HepG2 (cell line): ENCODE data around the gene TFEB. TPM values are rescaled to one million over a fixed set of nuclear protein-coding genes. Genes with fewer than 3 reads are reported as not detected.

ENCODE experiments used
- CCAR2 ChIP-seq: fragments of 200-400 bp; formaldehyde crosslinking; optimal IDR thresholded peaks from 2 replicates; pipeline ENCODE3; 2018; ENCODE audit warnings: low read depth, mild to moderate bottlenecking, low read length, moderate library complexity
- DNMT3B ChIP-seq: conservative IDR thresholded peaks from 2 replicates; pipeline ENCODE4 v1.6.1; 2016; ENCODE audit warnings: missing biosample characterization, control low read depth
- HOXA7 ChIP-seq: sonication (generic); formaldehyde crosslinking; IDR thresholded peaks from 2 replicates; pipeline ENCODE4 v1.8.1; 2022; ENCODE audit warnings: mild to moderate bottlenecking, missing genetic modification reagents, moderate library complexity
- polyA plus RNA-seq, 8 experiments: library from polyadenylated mRNA; depleted of rRNA in 3 of 8; stranded (reverse) in 7 of 8; unstranded in 1 of 8; fragments of >200 nt; fragmentation: Illumina TruSeq in 4 of 8; extraction: Trizol in 4 of 8; gene quantifications; 2 replicates each; pipeline versions ENCODE4 v1.2.1 to v1.2.3, GENCODE V29; 2011 to 2016; ENCODE audit warnings: low read depth in 4 of 8, missing spikeins in 1 of 8, mixed read lengths in 1 of 8; ENCODE audit not compliant: insufficient read depth in 1 of 8
- total RNA-seq, 5 experiments: library from RNA; depleted of rRNA; stranded (reverse); fragments of >200 nt; fragmentation: Illumina TruSeq; extraction: Trizol; gene quantifications; 2 replicates each; pipeline ENCODE4 v1.2.3, GENCODE V29; 2016; ENCODE audit warnings: low read depth in 1 of 5
- TF ChIP-seq, protein P1 (sequence below): sonication (generic); formaldehyde crosslinking; IDR thresholded peaks from 2 replicates; pipeline ENCODE4 v1.9.0; 2021; ENCODE audit warnings: mild to moderate bottlenecking, missing genetic modification reagents
- TF ChIP-seq, protein P2 (sequence below): sonication (generic); formaldehyde crosslinking; IDR thresholded peaks from 2 replicates; pipeline ENCODE4 v1.5.1; 2020; ENCODE audit warnings: missing genetic modification reagents, mild to moderate bottlenecking, borderline replicate concordance
- TF ChIP-seq, protein P3 (sequence below): sonication (generic); formaldehyde crosslinking; IDR thresholded peaks from 2 replicates; pipeline ENCODE4 v1.4.0; 2020; ENCODE audit warnings: missing genetic modification reagents

The TFEB gene
- total and polyA plus RNA-seq, 2 of the 13 experiments (the other 11 are each of a cell fraction or from before 2014, with no cell fraction given), result 13.3 to 18.7 TPM

DNA sequence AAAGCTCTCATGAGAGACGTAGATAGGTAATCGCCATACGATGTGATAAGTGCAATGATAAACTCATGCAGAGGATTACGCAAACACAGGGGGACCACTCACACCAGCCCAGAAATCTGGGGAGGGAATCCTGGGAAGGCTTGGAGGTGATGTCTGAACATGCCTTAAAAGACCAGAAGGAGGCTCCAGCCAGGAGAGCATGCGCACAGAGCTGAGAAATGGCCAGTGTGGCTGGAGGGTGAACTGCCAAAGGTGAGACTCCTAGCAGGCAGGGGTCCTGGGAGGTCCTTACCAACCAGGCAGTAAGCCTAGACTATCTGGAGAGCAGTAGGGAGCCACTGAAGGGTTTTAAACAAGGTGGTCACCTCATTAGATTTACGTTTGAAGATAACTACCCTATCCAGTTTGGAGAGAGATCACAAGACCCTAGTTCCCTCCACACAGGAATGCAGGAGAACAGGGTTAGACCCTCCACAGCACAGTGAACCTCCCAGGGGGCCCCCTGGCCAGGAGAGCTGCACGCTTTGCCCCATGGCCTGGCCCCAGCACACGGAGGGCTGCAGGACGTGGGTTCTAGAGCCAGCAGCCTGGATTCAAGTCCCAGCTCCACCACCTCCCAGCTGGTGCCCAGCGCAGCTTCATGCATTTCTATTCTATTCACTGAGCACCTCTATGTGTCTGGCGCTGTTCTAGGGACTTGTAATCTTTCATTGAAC is 84.0 kb downstream of the TFEB start (continued):
- TF ChIP-seq, protein P1, sequence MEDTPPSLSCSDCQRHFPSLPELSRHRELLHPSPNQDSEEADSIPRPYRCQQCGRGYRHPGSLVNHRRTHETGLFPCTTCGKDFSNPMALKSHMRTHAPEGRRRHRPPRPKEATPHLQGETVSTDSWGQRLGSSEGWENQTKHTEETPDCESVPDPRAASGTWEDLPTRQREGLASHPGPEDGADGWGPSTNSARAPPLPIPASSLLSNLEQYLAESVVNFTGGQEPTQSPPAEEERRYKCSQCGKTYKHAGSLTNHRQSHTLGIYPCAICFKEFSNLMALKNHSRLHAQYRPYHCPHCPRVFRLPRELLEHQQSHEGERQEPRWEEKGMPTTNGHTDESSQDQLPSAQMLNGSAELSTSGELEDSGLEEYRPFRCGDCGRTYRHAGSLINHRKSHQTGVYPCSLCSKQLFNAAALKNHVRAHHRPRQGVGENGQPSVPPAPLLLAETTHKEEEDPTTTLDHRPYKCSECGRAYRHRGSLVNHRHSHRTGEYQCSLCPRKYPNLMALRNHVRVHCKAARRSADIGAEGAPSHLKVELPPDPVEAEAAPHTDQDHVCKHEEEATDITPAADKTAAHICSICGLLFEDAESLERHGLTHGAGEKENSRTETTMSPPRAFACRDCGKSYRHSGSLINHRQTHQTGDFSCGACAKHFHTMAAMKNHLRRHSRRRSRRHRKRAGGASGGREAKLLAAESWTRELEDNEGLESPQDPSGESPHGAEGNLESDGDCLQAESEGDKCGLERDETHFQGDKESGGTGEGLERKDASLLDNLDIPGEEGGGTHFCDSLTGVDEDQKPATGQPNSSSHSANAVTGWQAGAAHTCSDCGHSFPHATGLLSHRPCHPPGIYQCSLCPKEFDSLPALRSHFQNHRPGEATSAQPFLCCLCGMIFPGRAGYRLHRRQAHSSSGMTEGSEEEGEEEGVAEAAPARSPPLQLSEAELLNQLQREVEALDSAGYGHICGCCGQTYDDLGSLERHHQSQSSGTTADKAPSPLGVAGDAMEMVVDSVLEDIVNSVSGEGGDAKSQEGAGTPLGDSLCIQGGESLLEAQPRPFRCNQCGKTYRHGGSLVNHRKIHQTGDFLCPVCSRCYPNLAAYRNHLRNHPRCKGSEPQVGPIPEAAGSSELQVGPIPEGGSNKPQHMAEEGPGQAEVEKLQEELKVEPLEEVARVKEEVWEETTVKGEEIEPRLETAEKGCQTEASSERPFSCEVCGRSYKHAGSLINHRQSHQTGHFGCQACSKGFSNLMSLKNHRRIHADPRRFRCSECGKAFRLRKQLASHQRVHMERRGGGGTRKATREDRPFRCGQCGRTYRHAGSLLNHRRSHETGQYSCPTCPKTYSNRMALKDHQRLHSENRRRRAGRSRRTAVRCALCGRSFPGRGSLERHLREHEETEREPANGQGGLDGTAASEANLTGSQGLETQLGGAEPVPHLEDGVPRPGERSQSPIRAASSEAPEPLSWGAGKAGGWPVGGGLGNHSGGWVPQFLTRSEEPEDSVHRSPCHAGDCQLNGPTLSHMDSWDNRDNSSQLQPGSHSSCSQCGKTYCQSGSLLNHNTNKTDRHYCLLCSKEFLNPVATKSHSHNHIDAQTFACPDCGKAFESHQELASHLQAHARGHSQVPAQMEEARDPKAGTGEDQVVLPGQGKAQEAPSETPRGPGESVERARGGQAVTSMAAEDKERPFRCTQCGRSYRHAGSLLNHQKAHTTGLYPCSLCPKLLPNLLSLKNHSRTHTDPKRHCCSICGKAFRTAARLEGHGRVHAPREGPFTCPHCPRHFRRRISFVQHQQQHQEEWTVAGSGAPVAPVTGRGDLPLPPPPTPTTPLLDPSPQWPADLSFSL (CRISPR knock-in tag), result no peak
- TF ChIP-seq DNMT3B (CRISPR knock-in tag), result no peak
- TF ChIP-seq, protein P2, sequence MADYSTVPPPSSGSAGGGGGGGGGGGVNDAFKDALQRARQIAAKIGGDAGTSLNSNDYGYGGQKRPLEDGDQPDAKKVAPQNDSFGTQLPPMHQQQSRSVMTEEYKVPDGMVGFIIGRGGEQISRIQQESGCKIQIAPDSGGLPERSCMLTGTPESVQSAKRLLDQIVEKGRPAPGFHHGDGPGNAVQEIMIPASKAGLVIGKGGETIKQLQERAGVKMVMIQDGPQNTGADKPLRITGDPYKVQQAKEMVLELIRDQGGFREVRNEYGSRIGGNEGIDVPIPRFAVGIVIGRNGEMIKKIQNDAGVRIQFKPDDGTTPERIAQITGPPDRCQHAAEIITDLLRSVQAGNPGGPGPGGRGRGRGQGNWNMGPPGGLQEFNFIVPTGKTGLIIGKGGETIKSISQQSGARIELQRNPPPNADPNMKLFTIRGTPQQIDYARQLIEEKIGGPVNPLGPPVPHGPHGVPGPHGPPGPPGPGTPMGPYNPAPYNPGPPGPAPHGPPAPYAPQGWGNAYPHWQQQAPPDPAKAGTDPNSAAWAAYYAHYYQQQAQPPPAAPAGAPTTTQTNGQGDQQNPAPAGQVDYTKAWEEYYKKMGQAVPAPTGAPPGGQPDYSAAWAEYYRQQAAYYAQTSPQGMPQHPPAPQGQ (CRISPR knock-in tag), result no peak
- TF ChIP-seq, protein P3, sequence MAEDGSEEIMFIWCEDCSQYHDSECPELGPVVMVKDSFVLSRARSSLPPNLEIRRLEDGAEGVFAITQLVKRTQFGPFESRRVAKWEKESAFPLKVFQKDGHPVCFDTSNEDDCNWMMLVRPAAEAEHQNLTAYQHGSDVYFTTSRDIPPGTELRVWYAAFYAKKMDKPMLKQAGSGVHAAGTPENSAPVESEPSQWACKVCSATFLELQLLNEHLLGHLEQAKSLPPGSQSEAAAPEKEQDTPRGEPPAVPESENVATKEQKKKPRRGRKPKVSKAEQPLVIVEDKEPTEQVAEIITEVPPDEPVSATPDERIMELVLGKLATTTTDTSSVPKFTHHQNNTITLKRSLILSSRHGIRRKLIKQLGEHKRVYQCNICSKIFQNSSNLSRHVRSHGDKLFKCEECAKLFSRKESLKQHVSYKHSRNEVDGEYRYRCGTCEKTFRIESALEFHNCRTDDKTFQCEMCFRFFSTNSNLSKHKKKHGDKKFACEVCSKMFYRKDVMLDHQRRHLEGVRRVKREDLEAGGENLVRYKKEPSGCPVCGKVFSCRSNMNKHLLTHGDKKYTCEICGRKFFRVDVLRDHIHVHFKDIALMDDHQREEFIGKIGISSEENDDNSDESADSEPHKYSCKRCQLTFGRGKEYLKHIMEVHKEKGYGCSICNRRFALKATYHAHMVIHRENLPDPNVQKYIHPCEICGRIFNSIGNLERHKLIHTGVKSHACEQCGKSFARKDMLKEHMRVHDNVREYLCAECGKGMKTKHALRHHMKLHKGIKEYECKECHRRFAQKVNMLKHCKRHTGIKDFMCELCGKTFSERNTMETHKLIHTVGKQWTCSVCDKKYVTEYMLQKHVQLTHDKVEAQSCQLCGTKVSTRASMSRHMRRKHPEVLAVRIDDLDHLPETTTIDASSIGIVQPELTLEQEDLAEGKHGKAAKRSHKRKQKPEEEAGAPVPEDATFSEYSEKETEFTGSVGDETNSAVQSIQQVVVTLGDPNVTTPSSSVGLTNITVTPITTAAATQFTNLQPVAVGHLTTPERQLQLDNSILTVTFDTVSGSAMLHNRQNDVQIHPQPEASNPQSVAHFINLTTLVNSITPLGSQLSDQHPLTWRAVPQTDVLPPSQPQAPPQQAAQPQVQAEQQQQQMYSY (CRISPR knock-in tag), result no peak
- TF ChIP-seq HOXA7 (CRISPR knock-in tag), result no peak
- TF ChIP-seq CCAR2, result no peak
